ENCODE results near the gene TGFA. TPM values are rescaled to one million over a fixed set of nuclear protein-coding genes. Genes with fewer than 3 reads are reported as not detected.
A peak's percentile ranks its signal among the peaks of the same experiment; 100 is the strongest.

TGFA gene
- total RNA-seq, 4 donors from 2014 or later: 10.7 to 51.3 (median 33.7) TPM

GRCh38 chr2:70534183-70534836, 19.3 kb downstream of the TGFA start:
- Histone ChIP-seq H3K9me3 (no peaks in the 10 kb centered on the region), H3K4me1 (peaks cover 0 to 43% (median 10%) of the 10 kb centered on the region in 4 donors), H3K27ac (no peak overlapping the region), H3K4me3 (no peak overlapping the region), H3K27me3 (no peaks in the 10 kb centered on the region), H3K36me3 (no peaks in the 10 kb centered on the region)
- in situ Hi-C loops (cut with MboI; ENCODE audit: low pct_ligation_motif_present in 1 of 4, low pct_unique_long_range_greater_than_20kb in 1 of 4, low sequenced_read_pairs in 3 of 4) (no loop called here), intact Hi-C loops (cut with DNase I; ENCODE audit: low total_unique reads) (no loop called here)
- WGBS, 2 donors (ENCODE audit: low coverage in 1 of 2): 72 to 89% methylated on average over 2 to 4 of the region's 4 CpGs
- no peak for DNase-seq
- TF ChIP-seq EP300 (IDR thresholded peaks at IDR 0.05; ENCODE audit: low read depth): no peak
- TF ChIP-seq POLR2A (IDR thresholded peaks at IDR 0.05): no peak
- TF ChIP-seq, protein P1, sequence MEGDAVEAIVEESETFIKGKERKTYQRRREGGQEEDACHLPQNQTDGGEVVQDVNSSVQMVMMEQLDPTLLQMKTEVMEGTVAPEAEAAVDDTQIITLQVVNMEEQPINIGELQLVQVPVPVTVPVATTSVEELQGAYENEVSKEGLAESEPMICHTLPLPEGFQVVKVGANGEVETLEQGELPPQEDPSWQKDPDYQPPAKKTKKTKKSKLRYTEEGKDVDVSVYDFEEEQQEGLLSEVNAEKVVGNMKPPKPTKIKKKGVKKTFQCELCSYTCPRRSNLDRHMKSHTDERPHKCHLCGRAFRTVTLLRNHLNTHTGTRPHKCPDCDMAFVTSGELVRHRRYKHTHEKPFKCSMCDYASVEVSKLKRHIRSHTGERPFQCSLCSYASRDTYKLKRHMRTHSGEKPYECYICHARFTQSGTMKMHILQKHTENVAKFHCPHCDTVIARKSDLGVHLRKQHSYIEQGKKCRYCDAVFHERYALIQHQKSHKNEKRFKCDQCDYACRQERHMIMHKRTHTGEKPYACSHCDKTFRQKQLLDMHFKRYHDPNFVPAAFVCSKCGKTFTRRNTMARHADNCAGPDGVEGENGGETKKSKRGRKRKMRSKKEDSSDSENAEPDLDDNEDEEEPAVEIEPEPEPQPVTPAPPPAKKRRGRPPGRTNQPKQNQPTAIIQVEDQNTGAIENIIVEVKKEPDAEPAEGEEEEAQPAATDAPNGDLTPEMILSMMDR (IDR thresholded peaks at IDR 0.05): no peak
- TF ChIP-seq POLR2AphosphoS5 (IDR thresholded peaks at IDR 0.05): no peak

GRCh38 chr2:70532244-70532935, 21.2 kb downstream of the TGFA start:
- no peak overlapping the region for H3K4me3 ChIP-seq
- no peaks in the 10 kb centered on the region for H3K36me3 ChIP-seq
- H3K27ac ChIP-seq: peak overlapping the region in 3 of 4 donors; percentile 9 to 50 (median 21)
- 73 to 74% methylated on average over 3 to 7 of the region's 7 CpGs for WGBS, 2 donors (ENCODE audit: low coverage in 1 of 2)
- DNase-seq: no peak
- in situ Hi-C loops (cut with MboI; ENCODE audit: low pct_ligation_motif_present in 1 of 4, low pct_unique_long_range_greater_than_20kb in 1 of 4, low sequenced_read_pairs in 3 of 4) (no loop called here), intact Hi-C loops (cut with DNase I; ENCODE audit: low total_unique reads) (no loop called here)
- H3K27me3 ChIP-seq: no peaks in the 10 kb centered on the region
- TF ChIP-seq POLR2A (IDR thresholded peaks at IDR 0.05) (no peak), EP300 (IDR thresholded peaks at IDR 0.05; ENCODE audit: low read depth) (no peak), POLR2AphosphoS5 (IDR thresholded peaks at IDR 0.05) (no peak)
- TF ChIP-seq, protein P1 (IDR thresholded peaks at IDR 0.05): no peak
- no peaks in the 10 kb centered on the region for H3K9me3 ChIP-seq
- peaks cover 0 to 50% (median 10%) of the 10 kb centered on the region in 4 donors for H3K4me1 ChIP-seq

DNA sequence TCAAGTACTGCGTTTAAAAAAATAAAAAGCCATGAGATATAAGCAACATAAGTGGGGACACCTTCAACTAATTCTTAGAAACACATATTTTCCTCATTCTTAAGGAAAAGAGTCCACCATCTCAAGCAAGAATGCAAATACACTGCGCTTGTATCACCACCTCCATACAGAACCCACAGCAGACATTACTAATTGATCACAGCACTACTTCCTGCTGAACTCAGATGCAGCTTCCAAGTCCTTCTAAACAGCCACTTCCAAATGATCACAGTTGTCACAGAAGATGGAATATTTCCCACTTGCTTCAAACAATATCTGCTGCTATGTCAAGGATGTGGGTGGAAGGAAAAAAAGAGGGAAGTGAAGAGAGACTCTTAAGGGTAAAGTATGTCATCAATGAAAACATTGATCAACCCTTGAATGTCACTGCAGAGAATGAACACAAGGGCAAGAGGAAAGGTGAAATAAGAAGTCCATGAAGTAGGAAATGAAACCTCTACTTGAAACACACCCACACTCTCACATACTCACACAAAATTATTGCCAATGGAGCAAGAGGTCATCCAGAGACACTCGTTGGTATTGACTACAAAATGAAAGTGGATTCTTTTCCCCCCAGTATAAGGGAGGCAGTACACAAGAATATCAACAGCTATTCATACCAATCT, 22.1 kb downstream of the TGFA start:
- in situ Hi-C loops (cut with MboI; ENCODE audit: low pct_ligation_motif_present in 1 of 4, low pct_unique_long_range_greater_than_20kb in 1 of 4, low sequenced_read_pairs in 3 of 4): no loop called here
- intact Hi-C loops (cut with DNase I; ENCODE audit: low total_unique reads): no loop called here
- Histone ChIP-seq H3K27me3 (no peaks in the 10 kb centered on the region), H3K27ac (peak overlapping the region in 3 of 4 donors; percentile 11 to 50 (median 36)), H3K4me3 (no peak overlapping the region), H3K9me3 (no peaks in the 10 kb centered on the region), H3K36me3 (no peaks in the 10 kb centered on the region), H3K4me1 (peaks cover 0 to 50% (median 10%) of the 10 kb centered on the region in 4 donors)
- no peak for TF ChIP-seq EP300 (IDR thresholded peaks at IDR 0.05; ENCODE audit: low read depth)
- peak in 1 of 3 donors; percentile 15 for TF ChIP-seq POLR2AphosphoS5 (IDR thresholded peaks at IDR 0.05)
- DNase-seq: no peak
- WGBS, 2 donors (ENCODE audit: low coverage in 1 of 2): 37 to 59% methylated on average over 2 to 3 of the region's 3 CpGs

- Histone ChIP-seq H3K4me3 (no peak overlapping the region), H3K9me3 (no peaks in the 10 kb centered on the region), H3K27ac (no peak overlapping the region), H3K36me3 (no peaks in the 10 kb centered on the region), H3K4me1 (peaks cover 8 to 57% (median 21%) of the 10 kb centered on the region in 4 donors), H3K27me3 (no peaks in the 10 kb centered on the region)
- no peak for DNase-seq
- 86% methylated on average over 2 of the region's 2 CpGs; no CpG with 5 or more reads in 1 of the 2 donors for WGBS, 2 donors (ENCODE audit: low coverage in 1 of 2)
- TF ChIP-seq, protein P1 (IDR thresholded peaks at IDR 0.05): no peak
- TF ChIP-seq POLR2AphosphoS5 (IDR thresholded peaks at IDR 0.05) (no peak), EP300 (IDR thresholded peaks at IDR 0.05; ENCODE audit: low read depth) (no peak), POLR2A (IDR thresholded peaks at IDR 0.05) (no peak)
- intact Hi-C loops (cut with DNase I; ENCODE audit: low total_unique reads): no loop called here
- in situ Hi-C loops (cut with MboI; ENCODE audit: low pct_ligation_motif_present in 1 of 4, low pct_unique_long_range_greater_than_20kb in 1 of 4, low sequenced_read_pairs in 3 of 4): no loop called here
Measured at GRCh38 chr2:70529610-70530009, 24.0 kb downstream of the TGFA start.

Measured in transverse colon (tissue), 4 donors.